ENCODE data around the gene GABRG3. TPM values are rescaled to one million over a fixed set of nuclear protein-coding genes. Genes with fewer than 3 reads are reported as not detected.

GABRG3 gene
- total and polyA plus RNA-seq, 7 donors: under 0.01 to 0.28 (median 0.05) TPM; not detected in 3

DNA sequence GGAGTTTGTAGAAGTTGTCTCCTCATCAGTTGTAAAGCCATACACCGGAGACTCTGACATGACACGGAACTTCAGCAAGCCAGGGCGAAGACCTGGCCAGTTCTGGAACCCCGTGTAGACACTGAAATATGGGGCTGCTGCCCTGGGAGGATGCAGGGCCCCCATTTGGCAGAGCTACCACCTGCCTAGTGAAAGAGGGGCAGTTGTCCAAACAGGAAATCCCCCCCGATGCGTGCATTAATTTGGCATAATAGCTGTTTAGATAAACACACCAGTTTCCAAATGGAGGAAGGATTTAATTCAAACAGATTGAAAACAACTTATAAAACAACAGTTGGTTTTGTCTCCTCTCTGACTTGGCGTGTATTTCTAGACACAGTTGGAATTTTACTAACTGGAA, 357.2 kb downstream of the GABRG3 start:
- Histone ChIP-seq H3K36me3 (no peaks in the 10 kb centered on the region), H3K4me1 (no peaks in the 10 kb centered on the region), H3K4me3 (no peak overlapping the region), H3K27me3 (no peaks in the 10 kb centered on the region), H3K27ac (no peak overlapping the region), H3K9me3 (no peaks in the 10 kb centered on the region)
- WGBS, 2 donors: 68 to 81% methylated on average over 7 of the region's 7 CpGs
- intact Hi-C loops (cut with DNase I): no loop called here
- TF ChIP-seq, protein P1, sequence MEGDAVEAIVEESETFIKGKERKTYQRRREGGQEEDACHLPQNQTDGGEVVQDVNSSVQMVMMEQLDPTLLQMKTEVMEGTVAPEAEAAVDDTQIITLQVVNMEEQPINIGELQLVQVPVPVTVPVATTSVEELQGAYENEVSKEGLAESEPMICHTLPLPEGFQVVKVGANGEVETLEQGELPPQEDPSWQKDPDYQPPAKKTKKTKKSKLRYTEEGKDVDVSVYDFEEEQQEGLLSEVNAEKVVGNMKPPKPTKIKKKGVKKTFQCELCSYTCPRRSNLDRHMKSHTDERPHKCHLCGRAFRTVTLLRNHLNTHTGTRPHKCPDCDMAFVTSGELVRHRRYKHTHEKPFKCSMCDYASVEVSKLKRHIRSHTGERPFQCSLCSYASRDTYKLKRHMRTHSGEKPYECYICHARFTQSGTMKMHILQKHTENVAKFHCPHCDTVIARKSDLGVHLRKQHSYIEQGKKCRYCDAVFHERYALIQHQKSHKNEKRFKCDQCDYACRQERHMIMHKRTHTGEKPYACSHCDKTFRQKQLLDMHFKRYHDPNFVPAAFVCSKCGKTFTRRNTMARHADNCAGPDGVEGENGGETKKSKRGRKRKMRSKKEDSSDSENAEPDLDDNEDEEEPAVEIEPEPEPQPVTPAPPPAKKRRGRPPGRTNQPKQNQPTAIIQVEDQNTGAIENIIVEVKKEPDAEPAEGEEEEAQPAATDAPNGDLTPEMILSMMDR (IDR thresholded peaks at IDR 0.05): no peak
- no peak for DNase-seq

DNA sequence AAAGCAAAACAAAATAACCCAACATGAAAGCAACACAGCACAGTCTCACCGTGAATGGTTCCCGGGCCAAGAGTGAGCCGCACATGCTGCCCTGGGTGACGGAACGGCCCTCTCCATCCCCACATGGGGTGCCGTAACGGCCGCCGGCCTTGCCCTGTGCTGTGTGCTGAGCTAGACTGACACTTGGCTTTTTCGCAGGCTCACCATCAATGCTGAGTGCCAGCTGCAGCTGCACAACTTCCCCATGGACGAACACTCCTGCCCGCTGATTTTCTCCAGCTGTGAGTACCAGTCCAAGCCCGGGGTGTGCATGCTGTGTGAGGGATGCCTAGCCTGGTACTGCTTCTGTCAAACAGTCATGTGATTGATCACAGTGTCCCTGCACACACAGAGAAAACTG, 357.6 kb downstream of the GABRG3 start:
- WGBS, 2 donors: 78% methylated on average over 13 of the region's 13 CpGs
- no peaks in the 10 kb centered on the region for H3K4me1 ChIP-seq
- TF ChIP-seq EP300 (IDR thresholded peaks at IDR 0.05) (no peak), POLR2AphosphoS5 (IDR thresholded peaks at IDR 0.05) (no peak), POLR2A (IDR thresholded peaks at IDR 0.05) (no peak)
- TF ChIP-seq, protein P1 (IDR thresholded peaks at IDR 0.05): no peak

GRCh38 chr15:27330326-27330725, 359.3 kb downstream of the GABRG3 start:
- WGBS, 2 donors: 89 to 93% methylated on average over 5 of the region's 5 CpGs
- intact Hi-C loops (cut with DNase I): no loop called here

More for the DNA sequence above, 357.6 kb downstream of the GABRG3 start:
- Histone ChIP-seq H3K4me3 (no peak overlapping the region), H3K9me3 (no peaks in the 10 kb centered on the region), H3K27me3 (no peaks in the 10 kb centered on the region), H3K36me3 (no peaks in the 10 kb centered on the region), H3K27ac (no peak overlapping the region)
- no peak for DNase-seq
- intact Hi-C loops (cut with DNase I): no loop called here

GRCh38 chr15:27336676-27337075, 365.7 kb downstream of the GABRG3 start:
- H3K27me3 ChIP-seq: no peaks in the 10 kb centered on the region
- DNase-seq: no peak
- H3K9me3 ChIP-seq: no peaks in the 10 kb centered on the region
- intact Hi-C loops (cut with DNase I): no loop called here
- no peaks in the 10 kb centered on the region for H3K4me1 ChIP-seq
- no peaks in the 10 kb centered on the region for H3K36me3 ChIP-seq
- 71 to 78% methylated on average over 1 of the region's 1 CpG for WGBS, 2 donors
- H3K4me3 ChIP-seq: no peak overlapping the region
- H3K27ac ChIP-seq: no peak overlapping the region
- TF ChIP-seq POLR2AphosphoS5 (IDR thresholded peaks at IDR 0.05) (no peak), EP300 (IDR thresholded peaks at IDR 0.05) (no peak), POLR2A (IDR thresholded peaks at IDR 0.05) (no peak)
- TF ChIP-seq, protein P1 (IDR thresholded peaks at IDR 0.05): no peak

More at GRCh38 chr15:27330326-27330725, 359.3 kb downstream of the GABRG3 start:
- TF ChIP-seq POLR2A (IDR thresholded peaks at IDR 0.05) (no peak), EP300 (IDR thresholded peaks at IDR 0.05) (no peak), POLR2AphosphoS5 (IDR thresholded peaks at IDR 0.05) (no peak)
- TF ChIP-seq, protein P1 (IDR thresholded peaks at IDR 0.05): no peak
- Histone ChIP-seq H3K4me3 (no peak overlapping the region), H3K27ac (no peak overlapping the region), H3K27me3 (no peaks in the 10 kb centered on the region), H3K4me1 (no peaks in the 10 kb centered on the region), H3K36me3 (no peaks in the 10 kb centered on the region), H3K9me3 (no peaks in the 10 kb centered on the region)
- no peak for DNase-seq

DNA sequence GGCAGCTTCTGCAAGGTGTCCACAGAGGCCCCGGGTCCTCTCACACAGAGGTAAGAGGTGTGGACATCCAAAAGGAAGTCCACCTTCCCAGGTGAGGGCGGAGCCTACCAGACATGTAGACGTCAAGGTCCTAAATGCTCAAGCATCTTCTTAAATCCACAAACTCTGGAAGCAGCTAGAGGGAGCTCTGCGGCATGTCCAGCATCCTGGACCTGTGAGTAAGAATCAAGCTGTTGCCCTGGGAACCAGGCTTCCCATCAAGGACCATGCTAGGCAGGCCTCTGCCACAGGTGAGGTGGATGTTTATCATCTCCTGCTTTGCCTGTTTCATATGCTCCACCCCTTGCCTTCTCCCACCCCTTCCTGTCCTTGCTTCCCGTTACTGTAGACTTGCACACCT, 368.2 kb downstream of the GABRG3 start:
- no peaks in the 10 kb centered on the region for H3K36me3 ChIP-seq
- no peaks in the 10 kb centered on the region for H3K9me3 ChIP-seq
- no peaks in the 10 kb centered on the region for H3K27me3 ChIP-seq
- H3K4me1 ChIP-seq: no peaks in the 10 kb centered on the region
- WGBS, 2 donors: 76 to 81% methylated on average over 5 of the region's 5 CpGs
- no peak for DNase-seq
- intact Hi-C loops (cut with DNase I): no loop called here
- no peak overlapping the region for H3K4me3 ChIP-seq
- H3K27ac ChIP-seq: no peak overlapping the region
- TF ChIP-seq POLR2A (IDR thresholded peaks at IDR 0.05) (no peak), EP300 (IDR thresholded peaks at IDR 0.05) (no peak), POLR2AphosphoS5 (IDR thresholded peaks at IDR 0.05) (no peak)
- TF ChIP-seq, protein P1 (IDR thresholded peaks at IDR 0.05): no peak
